ENCODE data around the gene UBE2QL1. TPM values are rescaled to one million over a fixed set of nuclear protein-coding genes. Genes with fewer than 3 reads are reported as not detected.

UBE2QL1 gene
- total RNA-seq, 1 donor from 2014 or later, result under 0.01 TPM

DNA sequence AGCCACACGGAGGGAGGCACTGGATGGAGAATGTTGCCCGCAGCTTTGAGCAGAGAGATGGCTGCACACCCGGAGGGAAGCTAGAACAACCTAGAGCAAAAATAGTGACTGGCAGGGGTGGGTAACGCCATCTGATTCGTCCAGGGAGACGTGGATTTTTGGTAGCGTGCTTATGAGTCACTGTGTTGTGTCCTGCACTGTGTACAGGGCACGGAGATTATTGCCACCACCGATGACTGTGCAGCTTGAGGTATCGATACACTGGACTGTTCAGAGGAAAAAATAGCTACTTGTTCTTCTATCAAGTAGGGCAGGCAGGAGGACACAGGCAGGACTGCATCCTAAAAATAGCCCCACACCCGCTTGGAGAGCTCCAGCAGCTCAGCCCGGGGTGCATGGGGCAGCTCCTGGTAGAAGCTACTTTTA is 6.0 kb downstream of the UBE2QL1 start:
- DNase-seq (ENCODE audit: low read depth, low spot score), result no peak

DNA sequence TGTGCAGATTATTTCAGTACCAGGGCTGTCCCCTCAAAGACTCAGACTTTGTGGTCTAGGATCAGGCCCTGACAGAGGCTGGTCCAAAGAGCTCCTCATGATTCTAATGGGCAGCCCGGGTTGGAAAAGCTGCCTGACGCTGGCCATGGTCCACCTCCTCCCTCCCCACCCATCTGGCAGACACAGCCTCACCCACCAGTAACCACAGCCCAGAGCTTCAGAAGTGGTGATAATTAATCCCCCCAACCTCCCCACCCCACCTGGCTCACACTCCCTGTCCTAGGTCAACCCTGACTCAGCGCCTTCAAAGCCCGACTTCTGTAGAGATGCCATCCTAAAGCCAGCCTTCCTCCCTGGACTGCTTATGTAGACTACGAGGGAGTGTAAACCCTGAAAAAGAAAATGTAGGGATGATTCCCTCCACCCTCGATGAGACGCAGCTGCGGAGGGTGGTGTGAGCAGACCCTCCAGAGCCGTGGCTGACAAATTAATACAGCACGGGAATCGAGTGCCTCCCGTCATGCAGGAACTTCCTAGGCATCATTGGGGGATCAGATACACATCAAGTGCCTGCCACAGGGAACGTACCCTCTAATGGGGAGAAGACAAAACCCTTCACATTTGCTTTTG is 7.0 kb downstream of the UBE2QL1 start:
- DNase-seq (ENCODE audit: low read depth, low spot score), result no peak

DNA sequence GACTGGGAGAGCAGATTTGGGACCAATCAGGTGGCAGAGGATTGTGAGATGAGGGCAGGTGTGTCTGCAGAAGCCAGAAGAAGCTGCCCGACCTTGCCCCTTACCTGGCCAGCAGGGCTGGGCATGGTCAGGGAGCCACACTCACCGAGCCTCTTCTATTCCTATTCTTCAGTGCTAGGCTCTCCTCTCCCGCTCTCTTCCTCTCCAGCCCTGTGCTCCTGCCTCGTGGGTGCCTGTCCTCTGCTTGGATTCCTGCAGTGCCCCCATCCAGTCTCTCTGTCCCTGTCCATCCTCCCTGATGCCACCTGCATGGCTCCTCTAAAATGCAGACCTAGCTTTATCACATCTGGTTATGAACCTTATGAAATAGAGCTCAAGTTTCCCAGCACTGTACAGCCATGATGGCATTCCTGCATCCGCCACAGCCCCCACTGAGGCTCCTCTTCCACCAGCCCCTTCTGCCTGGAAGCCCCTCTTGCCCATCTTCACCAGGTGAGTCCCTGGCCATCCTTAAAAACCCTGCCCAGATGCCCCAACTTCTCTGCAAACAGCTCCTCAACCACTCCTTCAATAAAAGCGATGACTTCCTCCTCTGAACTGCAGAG is 8.2 kb downstream of the UBE2QL1 start:
- DNase-seq (ENCODE audit: low read depth, low spot score), result no peak

DNA sequence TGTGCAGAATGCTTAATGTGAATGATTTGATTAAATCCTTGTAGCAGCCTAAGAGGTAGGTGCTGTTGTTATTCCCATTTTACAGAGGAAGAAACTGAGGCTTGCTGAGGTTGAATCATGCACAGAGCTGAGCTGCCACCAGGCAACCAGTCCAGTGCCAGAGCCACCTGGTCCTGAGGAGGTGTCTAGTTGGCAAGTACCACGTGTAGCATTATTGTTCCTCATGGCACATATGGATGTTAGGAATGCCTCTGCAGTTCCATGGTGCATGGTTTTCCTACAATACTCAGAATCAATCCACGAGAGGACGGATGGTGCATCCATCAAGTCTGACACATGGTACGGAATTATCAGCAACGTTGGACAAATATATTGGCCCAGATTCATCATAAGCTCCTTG is 8.9 kb downstream of the UBE2QL1 start:
- no peak for DNase-seq (ENCODE audit: low read depth, low spot score)

DNA sequence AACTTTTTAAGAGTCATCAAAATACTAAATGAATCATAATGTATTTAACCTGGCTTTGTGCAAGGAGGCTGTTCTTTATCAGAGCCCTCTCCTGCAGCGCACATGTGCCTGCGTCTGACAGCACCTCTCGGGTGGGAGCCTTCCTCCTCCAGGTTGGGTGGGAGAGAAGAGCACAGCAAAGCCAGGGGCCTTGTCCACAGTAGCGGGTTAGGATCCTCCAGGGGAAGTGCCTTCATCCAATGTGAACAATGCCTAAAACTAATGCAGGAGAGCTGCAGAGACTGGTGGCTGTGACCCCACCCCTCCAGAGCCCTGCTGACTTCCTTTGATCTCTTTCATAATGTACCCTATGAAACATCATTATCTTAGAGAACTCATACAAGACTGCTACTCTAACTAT is 10.2 kb downstream of the UBE2QL1 start:
- DNase-seq (ENCODE audit: low read depth, low spot score), result no peak

DNA sequence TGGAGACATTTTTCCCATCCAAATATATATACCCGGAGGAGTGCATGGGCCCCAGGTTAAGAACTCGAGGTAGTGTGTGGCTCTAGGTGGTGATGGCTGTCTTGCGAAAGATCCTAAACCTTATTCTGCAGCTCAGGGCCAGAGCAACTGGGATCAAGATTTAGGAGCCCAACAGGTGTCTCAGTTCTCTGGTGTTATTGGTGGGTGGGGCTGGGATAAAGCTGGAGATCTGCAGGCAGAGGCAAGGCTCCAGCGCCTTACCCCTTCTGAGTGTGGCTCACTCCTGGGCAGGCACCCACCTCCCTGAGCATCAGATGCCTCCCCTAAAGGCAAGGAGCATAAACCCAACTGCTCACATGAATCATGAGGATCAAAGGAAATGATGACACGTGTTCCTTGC is 11.2 kb downstream of the UBE2QL1 start:
- no peak for DNase-seq (ENCODE audit: low read depth, low spot score)

DNA sequence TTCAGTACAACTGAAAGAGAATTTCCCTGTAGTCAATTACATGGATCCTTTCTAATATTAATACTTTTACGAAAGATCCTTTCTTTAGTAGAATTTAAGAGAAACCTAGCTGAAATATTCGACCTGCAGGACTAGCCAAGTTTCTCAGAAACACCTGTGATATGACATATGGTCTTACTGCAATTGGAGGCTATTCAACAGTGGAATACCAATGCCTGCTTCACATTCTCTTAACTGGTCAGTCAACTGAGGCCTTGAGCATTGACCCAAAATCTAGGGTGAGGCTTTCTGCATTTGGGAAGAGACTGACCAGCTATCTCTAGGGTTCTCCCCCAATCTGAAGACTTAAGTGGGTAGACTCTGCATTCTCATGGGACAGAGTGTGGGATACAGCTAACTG is 12.3 kb downstream of the UBE2QL1 start:
- DNase-seq (ENCODE audit: low read depth, low spot score), result no peak

DNA sequence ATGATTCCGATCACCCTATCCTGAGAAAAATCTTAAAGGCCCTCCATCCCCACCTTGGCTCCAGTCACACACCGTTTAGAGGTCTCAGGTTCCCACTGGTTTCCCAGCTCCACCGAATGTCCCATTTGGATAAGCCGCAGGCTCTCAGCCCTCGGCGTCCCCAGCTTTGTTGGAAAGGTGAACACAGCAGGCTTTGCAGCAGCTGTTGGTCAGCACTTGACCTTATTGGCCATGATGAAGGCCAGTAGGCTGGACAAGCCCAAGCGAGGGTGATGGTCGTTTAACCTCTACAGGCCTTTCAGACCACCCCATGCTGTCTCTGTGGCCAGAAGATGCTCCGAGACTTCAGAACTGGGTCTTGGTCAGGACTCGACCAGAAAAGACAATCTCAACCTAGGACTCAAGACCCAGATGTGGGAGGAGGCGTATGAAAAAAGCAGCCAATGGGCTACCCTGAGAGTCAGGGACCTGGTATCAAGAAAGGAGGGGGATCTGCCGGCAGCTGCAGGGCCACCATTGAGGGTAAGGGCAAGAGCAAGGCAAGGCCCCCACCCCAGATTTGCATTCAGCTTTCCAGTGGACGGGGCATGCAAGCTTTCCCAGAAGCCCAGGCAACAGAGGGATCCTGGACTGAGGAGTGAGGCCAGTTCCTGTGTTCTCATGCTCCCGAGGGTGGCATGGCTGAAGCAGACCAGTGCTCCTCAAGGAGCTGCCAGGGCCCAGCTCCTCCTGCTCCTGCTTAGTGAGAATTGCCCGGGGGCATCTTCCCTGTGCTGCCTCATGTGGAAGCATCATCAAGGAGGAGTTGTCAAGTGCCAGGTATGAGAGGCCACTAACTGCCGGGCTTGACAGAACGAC is 13.4 kb downstream of the UBE2QL1 start:
- no peak for DNase-seq (ENCODE audit: low read depth, low spot score)

DNA sequence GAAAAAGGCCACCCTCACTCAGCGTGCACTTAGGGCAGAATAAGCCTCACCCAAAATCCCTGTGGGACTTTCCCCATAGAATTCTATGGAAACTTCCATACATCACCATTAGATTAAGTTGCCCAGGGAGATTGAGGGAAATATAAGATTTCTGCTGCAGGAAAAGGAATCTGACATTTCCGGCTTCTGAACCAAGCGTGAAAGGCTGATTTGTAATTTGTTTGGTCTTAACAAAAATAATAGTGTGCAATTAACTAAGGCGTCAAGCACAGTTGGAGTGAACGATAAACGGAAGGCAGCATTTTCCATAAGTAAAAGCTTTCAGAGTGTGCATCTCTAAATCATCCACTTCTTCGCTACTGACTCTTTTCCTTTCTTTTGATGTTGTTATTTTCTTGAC is 14.0 kb downstream of the UBE2QL1 start:
- DNase-seq (ENCODE audit: low read depth, low spot score), result no peak

DNA sequence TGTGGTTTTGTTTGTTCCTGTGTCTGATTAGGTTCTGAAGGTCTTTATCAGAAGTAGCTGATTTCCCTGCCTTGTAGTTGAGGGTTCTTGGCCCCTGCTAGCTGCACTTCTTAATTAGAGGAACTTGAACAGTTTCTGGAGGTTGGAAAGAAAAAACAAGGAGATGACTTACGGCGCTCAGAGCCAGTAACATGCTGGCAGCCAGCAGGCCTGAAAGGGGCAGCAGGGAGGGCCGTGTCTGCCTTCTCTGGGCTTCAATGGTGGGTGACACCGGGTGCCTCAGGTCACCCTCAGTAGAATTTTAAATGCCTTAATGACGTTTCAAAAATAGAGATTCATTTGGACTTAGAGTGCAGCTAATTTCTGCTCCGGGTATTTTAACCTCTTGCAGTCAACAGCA is 15.8 kb downstream of the UBE2QL1 start:
- no peak for DNase-seq (ENCODE audit: low read depth, low spot score)

DNA sequence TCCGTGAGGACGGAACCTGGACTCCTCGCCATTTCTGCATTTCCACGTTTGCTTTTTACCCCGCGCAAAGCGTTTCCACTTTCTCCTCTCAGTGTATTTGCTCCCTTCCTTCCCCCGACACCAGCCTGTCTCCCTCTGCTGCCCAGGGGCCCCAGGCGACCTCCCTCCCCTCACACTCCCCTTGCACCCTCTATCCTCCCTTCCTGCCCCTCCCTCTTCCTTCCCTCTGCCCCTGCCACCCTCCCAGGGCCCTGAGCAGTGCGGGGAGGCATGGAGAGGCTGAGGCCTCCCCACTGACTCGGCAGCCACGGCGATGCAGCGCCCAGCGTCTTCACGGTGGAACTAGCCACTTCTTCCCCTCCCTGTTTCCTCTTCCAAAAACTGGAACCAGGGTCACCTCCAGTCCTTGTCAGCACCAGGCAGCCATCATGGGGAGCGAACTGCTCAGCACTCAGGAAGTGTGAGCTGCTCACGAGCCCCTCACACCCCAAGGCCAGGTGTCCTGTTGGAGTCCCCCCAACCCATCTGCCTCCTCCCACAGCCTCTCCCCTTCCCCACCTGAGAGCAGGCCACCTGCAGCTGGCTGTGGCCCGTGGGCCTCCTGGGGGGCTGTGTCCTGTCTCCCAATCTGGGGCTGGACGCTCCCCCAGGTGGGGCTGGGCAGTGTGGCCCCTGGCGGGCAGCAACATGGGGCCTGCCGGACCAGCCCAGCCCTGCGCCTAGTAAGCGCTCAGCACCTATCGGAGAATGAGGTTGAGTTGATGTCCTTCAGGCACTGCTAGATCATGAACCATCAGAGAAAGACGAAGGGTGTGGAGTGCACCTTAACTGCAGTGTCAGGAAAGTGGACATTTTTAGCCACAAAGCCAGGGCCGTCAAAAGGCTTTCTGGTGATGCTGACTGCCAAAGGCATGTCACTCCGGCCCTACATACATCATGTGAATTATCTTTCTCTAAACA is 17.5 kb downstream of the UBE2QL1 start:
- DNase-seq (ENCODE audit: low read depth, low spot score), result no peak

DNA sequence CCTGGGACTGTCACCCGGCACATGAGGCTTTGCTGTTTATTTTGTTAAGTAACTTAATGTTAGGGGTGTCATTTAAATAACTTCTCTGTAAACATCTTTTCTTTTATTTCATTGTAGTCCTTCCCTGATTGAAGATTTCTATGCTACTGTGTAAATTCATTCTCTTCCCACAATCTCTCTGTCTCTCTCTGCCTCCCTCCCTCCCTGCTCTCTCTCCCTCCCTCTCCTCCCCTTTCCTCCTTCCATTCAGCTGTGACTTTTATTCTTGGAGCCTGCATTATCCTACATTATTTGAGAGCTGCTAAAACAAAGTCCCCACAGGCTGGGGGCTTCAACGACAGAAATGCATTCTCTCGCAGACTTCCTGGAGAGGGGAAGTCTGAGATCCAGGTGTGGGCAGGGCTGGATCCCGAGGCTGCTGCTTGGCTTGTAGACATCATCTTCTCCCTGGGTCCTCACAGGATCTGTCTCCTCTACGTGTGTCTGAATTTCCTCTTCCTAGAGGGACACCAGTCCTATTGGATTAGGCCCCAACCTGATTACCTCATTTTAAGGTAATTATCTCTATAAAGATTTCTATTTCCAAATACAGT is 18.4 kb downstream of the UBE2QL1 start:
- no peak for DNase-seq (ENCODE audit: low read depth, low spot score)

DNA sequence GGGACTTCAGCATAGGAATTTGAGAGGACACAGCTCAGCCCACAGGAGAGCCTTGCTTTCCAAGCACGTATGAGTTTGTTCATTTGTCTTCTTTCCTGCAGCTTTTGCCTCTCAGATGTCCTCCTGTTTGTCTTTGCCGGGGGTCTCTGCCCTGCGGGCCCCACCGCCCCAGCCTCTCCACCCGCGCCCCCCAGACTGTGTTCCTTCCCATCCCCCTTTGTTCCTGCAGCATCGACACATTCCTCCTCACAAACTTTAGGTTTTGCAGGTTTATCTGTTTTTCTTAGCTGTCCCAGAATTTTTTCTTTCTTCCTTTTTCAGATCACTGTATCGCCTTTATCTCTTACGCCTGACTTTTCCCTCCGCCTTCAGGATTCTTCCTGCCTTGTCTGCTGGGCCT is 18.9 kb downstream of the UBE2QL1 start:
- DNase-seq (ENCODE audit: low read depth, low spot score), result no peak

DNA sequence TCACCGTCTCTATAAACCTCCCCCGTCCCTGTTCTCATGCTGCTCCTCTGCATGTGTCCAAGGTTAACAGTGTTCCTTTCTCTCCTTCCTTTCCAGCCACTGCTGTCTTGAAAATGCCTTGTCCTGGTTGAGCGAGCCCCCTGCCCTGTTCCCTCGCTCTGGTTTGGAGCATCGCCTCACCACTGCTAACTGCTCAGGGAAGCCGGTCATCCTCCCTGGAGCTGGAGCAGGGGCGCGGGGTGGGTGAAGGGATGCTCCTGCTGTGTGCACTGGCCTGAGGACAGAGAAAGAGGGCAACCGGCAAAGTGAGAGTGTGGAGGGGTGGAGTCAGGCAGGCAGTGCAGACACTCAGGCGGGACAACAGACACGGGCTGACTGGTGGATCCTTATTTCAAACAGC is 19.4 kb downstream of the UBE2QL1 start:
- DNase-seq (ENCODE audit: low read depth, low spot score), result no peak

DNA sequence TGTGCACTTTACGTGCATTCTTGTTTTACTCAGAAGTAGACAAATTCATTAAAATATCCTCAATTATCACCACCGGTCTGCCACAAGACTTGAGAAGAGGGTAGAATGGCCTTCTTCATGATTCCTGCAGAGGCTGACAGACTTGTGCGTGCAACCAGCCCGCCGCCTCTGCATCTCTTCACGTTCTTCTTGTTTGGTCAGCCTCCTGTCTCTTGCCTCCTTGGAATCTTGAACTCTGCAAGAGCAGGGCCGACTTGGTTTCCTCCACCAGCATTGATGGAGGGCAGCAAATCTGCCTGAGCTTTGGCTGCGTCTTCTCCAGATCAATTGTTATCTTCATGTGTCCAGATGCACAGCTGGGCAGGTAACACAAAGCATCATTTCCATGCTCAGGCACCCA is 20.2 kb downstream of the UBE2QL1 start:
- DNase-seq (ENCODE audit: low read depth, low spot score), result no peak

DNA sequence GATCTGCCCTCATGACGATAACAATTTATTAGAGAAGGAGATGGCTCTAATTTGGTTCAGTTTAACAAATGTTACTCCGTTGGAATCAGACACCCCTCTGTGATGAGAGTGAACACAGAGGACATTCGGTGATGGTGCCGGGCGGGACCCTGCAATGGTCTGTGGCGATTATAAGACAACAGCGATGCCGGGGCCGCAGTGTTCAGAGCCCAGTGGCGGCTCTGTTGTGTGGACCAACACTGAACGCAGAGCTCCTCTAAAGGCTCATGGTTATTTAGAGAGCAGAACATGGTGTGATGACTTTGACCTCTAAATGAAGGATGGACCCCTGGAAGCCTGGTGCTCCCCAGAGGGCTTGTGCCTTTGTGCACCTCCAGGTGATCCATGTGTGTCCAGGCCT is 21.2 kb downstream of the UBE2QL1 start:
- DNase-seq (ENCODE audit: low read depth, low spot score), result no peak

DNA sequence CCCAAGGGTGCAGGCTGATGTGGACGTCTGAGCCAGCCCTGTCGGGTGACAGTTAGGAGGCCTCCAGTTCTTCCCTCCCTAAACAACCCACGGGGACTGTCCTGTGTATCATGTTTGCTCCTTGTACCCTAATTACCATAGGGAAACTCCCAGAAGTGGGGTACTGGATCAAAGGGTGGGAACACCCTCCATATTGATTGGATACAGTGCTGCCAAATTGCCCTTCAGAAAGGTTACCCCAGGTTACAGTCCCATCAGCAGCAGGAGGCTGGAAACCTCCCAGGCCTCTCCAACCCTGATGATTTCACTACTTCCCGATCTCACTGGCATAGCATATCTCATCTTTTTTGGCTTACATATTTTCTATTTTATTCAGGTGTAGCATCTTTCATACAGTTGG is 22.0 kb downstream of the UBE2QL1 start:
- DNase-seq (ENCODE audit: low read depth, low spot score), result no peak

DNA sequence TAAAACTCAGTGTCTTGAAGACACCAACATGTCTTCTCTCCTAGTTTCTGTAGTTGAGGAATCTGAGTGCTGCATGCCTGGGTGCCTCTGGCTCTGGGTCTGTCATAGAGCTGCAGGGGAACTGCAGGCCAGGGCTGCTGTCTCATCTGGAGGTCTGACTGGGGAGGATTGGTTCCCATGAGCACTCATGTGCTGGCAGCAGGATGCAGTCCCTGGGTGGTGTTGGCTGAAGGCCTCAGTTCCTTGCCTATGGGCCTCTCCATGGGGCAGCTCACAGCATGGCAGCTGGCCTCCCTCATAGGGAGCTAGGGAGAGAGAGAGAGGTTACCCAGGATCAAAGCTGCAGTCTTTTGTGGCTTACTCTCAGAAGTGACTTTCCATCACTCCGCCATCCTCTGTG is 22.6 kb downstream of the UBE2QL1 start:
- no peak for DNase-seq (ENCODE audit: low read depth, low spot score)

DNA sequence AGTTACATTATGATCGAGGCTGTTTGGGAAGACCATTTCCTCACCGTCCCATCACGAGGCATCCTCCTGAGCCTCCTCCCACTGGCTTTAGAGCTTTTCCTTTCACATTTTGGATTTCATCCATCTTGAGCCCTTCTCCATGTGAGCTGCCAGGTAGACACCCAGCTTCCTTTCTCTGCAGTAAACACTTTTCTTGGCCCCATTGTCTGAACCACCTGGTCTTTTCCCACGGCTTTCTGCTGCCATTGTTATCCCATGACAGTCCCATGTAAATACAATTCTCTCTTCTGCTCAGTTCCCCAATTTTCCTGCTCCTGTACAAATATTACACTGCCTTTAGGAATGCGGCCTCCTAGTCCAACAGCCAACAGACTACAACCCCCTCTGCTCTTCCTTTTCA is 24.1 kb downstream of the UBE2QL1 start:
- DNase-seq (ENCODE audit: low read depth, low spot score), result no peak

DNA sequence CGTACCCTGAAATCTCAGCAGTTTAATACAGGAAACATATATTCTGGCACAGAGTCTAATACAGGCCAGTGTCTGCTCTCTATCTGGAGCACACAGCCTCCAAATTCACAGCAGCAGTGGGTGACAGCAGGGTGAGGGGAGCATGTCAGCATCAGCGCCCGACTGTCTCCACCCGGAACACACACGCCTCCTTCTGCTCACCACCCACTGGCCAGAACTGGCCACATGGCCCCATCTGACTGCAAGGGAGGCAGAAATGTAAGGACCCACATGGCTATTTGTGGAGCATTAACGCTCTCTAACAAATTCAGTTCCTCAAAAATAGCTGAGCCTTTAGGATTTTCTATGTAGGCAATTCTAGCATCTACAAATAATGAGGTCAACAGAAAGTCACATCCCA is 24.6 kb downstream of the UBE2QL1 start:
- DNase-seq (ENCODE audit: low read depth, low spot score), result no peak

DNA sequence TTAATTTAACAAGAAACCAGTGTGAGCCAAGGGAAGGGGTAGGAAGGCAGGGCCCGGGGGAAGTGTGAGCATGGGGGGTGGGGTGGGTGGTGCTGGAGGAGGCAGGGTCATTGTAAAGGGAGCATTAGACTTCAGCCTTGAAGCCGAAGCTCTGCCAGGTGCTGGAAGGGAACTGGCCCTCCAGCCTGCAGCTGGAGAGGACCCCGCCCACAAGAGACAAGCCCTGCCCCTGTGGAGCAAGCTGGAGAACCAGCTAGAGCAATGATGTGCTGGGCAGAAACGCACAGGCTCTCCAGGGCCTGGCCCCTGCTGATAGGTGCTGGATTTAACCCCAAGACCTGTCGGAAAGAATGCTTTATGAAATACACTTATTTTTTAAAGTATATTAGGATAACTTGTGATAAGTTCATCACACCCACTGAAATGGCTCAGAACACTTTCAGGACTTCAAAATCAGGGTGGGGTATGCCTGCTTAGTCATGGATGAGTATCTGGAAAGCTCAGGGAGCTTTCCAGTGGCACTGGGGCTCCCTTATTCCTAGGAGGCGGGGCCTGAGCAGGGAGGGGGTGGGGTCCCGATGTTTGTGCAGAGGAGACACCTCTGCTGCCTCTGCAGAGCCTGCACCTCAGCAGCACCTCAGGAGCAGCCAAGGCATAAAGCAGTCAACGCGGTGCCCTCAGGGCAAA is 27.1 kb downstream of the UBE2QL1 start:
- DNase-seq (ENCODE audit: low read depth, low spot score), result no peak
